Neural progenitor cell (in vitro differentiated cells): ENCODE results near the gene THAP4. TPM values are rescaled to one million over a fixed set of nuclear protein-coding genes. Genes with fewer than 3 reads are reported as not detected.
A peak's percentile ranks its signal among the peaks of the same experiment; 100 is the strongest.

ENCODE experiments used
- DNase-seq: peaks from one replicate; pipeline ENCODE4 v3.0.0-alpha.2; 2016; ENCODE audit warnings: low spot score
- H2AFZ ChIP-seq: fragments of 200-600 bp; sonication (generic); replicated peaks from 2 replicates; pipeline ENCODE4 v1.6.1; 2016; ENCODE audit warnings: antibody characterized with exemption
- H3F3A ChIP-seq: fragments of 200-600 bp; sonication (generic); 2 replicates; pipeline ENCODE4 v1.6.1; 2016; ENCODE audit warnings: antibody characterized with exemption, low read depth
- H3K27ac ChIP-seq: fragments of 200-600 bp; sonication (generic); 2 replicates; pipeline ENCODE4 v1.5.1; 2016; ENCODE audit warnings: mild to moderate bottlenecking
- H3K27me3 ChIP-seq: fragments of 200-600 bp; sonication (generic); 2 replicates; pipeline ENCODE4 v1.6.1; 2016; ENCODE audit warnings: mild to moderate bottlenecking, moderate library complexity
- H3K36me3 ChIP-seq: fragments of 200-600 bp; sonication (generic); 2 replicates; pipeline ENCODE4 v1.5.1; 2016
- H3K4me1 ChIP-seq: fragments of 200-600 bp; sonication (generic); 2 replicates; pipeline ENCODE4 v1.6.1; 2016; ENCODE audit warnings: mixed run types
- H3K4me2 ChIP-seq: fragments of 200-600 bp; sonication (generic); 2 replicates; pipeline ENCODE4 v1.6.1; 2016
- H3K4me3 ChIP-seq: fragments of 200-600 bp; sonication (generic); 2 replicates; pipeline ENCODE4 v1.5.1; 2016
- H3K79me2 ChIP-seq: fragments of 200-600 bp; sonication (generic); 2 replicates; pipeline ENCODE4 v1.6.1; 2016; ENCODE audit warnings: low read depth
- H3K9ac ChIP-seq: fragments of 200-600 bp; sonication (generic); 2 replicates; pipeline ENCODE4 v1.6.1; 2016
- H3K9me3 ChIP-seq: fragments of 200-600 bp; sonication (generic); 2 replicates; pipeline ENCODE4 v1.5.1; 2016; ENCODE audit warnings: low read depth
- H4K20me1 ChIP-seq: fragments of 200-600 bp; sonication (generic); 2 replicates; pipeline ENCODE4 v1.6.1; 2016; ENCODE audit warnings: low read depth
- H3K27ac Mint-ChIP-seq: 3 replicates; pipeline ENCODE4 v1.8.0; 2021; ENCODE audit warnings: mixed read lengths
- H3K27me3 Mint-ChIP-seq: 2 replicates; pipeline ENCODE4 v1.8.0; 2022; ENCODE audit warnings: low read depth, mild to moderate bottlenecking, inconsistent platforms, moderate library complexity, mixed read lengths; ENCODE audit not compliant: insufficient read depth
- H3K36me3 Mint-ChIP-seq: 3 replicates; pipeline ENCODE4 v1.8.0; 2021; ENCODE audit warnings: mixed read lengths
- H3K4me1 Mint-ChIP-seq: 3 replicates; pipeline ENCODE4 v1.8.0; 2021; ENCODE audit warnings: mixed read lengths
- H3K4me3 Mint-ChIP-seq: 3 replicates; pipeline ENCODE4 v1.8.0; 2021; ENCODE audit warnings: mild to moderate bottlenecking, moderate library complexity, mixed read lengths
- H3K9me3 Mint-ChIP-seq: 3 replicates; pipeline ENCODE4 v1.8.0; 2020; ENCODE audit warnings: mixed read lengths
- EZH2 ChIP-seq: fragments of 200-600 bp; sonication (generic); IDR thresholded peaks from 2 replicates; pipeline ENCODE4 v1.6.1; 2017; ENCODE audit warnings: antibody characterized with exemption, mild to moderate bottlenecking, moderate library complexity
- EZH2phosphoT487 ChIP-seq: fragments of 200-600 bp; sonication (generic); IDR thresholded peaks from 2 replicates; pipeline ENCODE4 v1.6.1; 2017; ENCODE audit warnings: antibody characterized with exemption
- total RNA-seq: library from RNA; depleted of rRNA; stranded (reverse); fragments of >200 nt; gene quantifications from 2 replicates; pipeline ENCODE4 v1.2.3, GENCODE V29; 2015; ENCODE audit warnings: low replicate concordance
- TF ChIP-seq, protein P1 (sequence below): fragments of 200-600 bp; sonication (generic); IDR thresholded peaks from 2 replicates; pipeline ENCODE4 v1.5.1; 2017; ENCODE audit warnings: antibody characterized with exemption, mild to moderate bottlenecking

THAP4 gene
- total RNA-seq, 1 donor from 2014 or later: 25.6 TPM

DNA sequence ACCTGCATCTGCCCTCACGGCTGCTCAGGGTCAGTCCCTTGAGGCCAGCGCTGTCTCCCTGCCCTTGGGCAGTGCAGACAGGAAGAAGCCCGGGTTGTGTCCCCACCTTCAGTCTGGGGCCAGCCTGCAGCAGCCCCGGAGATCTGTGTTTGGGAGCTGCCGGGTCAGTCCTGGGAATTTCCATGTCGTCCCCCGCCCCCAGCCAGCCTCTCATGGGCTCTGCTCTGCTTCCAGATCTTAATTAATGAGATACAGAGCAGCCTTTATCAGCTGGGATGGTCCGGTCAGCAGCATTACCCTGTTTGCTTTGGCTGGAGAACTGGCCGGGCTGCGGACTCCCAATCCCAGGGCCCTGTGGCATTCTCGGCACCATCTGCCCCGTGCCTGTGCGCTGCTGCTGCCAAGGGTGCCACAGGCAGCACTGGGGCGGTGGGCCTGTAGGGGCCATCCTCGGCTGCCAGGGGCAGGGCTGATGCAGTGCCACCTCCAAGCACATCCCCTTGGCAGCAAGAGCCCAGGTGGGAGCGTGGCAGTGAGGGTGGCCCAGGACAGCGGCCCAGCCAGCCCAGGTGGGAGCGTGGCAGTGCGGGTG lies 76.0 kb downstream of the THAP4 start:
- H3K27ac Mint-ChIP-seq: no peak overlapping the region
- H3K27me3 Mint-ChIP-seq: peaks cover 6% of the 10 kb centered on the region
- Histone ChIP-seq H3K27me3 (peaks cover 34% of the 10 kb centered on the region), H4K20me1 (peaks cover 6% of the 10 kb centered on the region), H3K4me3 (no peak overlapping the region), H3K4me1 (peaks cover 10% of the 10 kb centered on the region), H3K9ac (no peak overlapping the region), H3K27ac (no peak overlapping the region), H2AFZ (no peak overlapping the region), H3K36me3 (no peaks in the 10 kb centered on the region), H3K4me2 (no peak overlapping the region), H3K9me3 (no peaks in the 10 kb centered on the region), H3F3A (peaks cover 15% of the 10 kb centered on the region), H3K79me2 (no peaks in the 10 kb centered on the region)
- peaks cover 8% of the 10 kb centered on the region for H3K4me1 Mint-ChIP-seq
- H3K36me3 Mint-ChIP-seq: no peaks in the 10 kb centered on the region
- peak overlapping the region; percentile 85 for H3K4me3 Mint-ChIP-seq
- peaks cover 13% of the 10 kb centered on the region for H3K9me3 Mint-ChIP-seq
- TF ChIP-seq, protein P1, sequence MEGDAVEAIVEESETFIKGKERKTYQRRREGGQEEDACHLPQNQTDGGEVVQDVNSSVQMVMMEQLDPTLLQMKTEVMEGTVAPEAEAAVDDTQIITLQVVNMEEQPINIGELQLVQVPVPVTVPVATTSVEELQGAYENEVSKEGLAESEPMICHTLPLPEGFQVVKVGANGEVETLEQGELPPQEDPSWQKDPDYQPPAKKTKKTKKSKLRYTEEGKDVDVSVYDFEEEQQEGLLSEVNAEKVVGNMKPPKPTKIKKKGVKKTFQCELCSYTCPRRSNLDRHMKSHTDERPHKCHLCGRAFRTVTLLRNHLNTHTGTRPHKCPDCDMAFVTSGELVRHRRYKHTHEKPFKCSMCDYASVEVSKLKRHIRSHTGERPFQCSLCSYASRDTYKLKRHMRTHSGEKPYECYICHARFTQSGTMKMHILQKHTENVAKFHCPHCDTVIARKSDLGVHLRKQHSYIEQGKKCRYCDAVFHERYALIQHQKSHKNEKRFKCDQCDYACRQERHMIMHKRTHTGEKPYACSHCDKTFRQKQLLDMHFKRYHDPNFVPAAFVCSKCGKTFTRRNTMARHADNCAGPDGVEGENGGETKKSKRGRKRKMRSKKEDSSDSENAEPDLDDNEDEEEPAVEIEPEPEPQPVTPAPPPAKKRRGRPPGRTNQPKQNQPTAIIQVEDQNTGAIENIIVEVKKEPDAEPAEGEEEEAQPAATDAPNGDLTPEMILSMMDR: no peak
- TF ChIP-seq EZH2 (no peak), EZH2phosphoT487 (no peak)
- no peak for DNase-seq

DNA sequence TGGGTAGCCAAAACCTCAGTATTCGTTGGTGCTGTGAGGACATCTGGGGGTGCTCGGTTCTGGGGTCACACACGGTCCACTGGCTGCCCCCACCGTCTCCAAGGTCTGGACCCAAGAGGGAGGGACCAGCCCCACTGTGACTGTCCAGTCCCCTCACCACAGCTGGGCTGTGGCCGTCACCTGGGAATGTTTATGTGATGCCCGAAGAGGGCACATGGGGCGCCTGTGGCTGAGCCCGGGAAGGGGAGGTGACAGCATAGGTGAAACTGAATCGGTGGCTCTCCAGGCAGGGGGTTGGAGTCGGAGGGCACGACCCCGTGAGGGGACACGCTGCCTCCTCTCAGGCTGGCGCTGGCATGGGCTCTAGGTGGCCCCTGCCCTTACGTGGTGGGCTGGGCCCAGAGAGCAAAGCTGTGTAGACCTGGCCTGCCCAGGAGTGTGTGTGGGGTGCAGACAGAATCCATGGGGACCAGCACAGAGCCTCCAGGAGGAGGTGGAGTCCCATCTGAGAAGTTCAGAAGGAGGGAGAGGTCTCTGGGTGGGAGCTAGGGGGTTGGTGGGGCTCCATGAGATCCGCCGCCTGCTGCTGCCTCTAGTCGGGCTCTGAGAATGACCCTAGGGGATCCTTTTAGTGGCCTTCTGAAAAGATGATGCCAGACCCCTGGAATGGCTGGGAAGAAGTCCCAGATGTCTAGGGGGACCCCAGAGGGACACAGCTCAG lies 76.6 kb downstream of the THAP4 start:
- Histone ChIP-seq H2AFZ (no peak overlapping the region), H4K20me1 (peaks cover 6% of the 10 kb centered on the region), H3K27me3 (peaks cover 35% of the 10 kb centered on the region), H3K27ac (no peak overlapping the region), H3K4me2 (peak overlapping the region; percentile 95), H3K9ac (no peak overlapping the region), H3F3A (peaks cover 15% of the 10 kb centered on the region), H3K36me3 (no peaks in the 10 kb centered on the region), H3K79me2 (no peaks in the 10 kb centered on the region), H3K9me3 (no peaks in the 10 kb centered on the region), H3K4me1 (peaks cover 7% of the 10 kb centered on the region), H3K4me3 (no peak overlapping the region)
- Mint-ChIP-seq H3K27me3 (peaks cover 6% of the 10 kb centered on the region), H3K36me3 (no peaks in the 10 kb centered on the region), H3K9me3 (peaks cover 14% of the 10 kb centered on the region), H3K4me1 (peaks cover 6% of the 10 kb centered on the region), H3K4me3 (peak overlapping the region; percentile 85), H3K27ac (no peak overlapping the region)
- no peak for TF ChIP-seq EZH2phosphoT487
- TF ChIP-seq, protein P1: no peak
- no peak for TF ChIP-seq EZH2
- no peak for DNase-seq

DNA sequence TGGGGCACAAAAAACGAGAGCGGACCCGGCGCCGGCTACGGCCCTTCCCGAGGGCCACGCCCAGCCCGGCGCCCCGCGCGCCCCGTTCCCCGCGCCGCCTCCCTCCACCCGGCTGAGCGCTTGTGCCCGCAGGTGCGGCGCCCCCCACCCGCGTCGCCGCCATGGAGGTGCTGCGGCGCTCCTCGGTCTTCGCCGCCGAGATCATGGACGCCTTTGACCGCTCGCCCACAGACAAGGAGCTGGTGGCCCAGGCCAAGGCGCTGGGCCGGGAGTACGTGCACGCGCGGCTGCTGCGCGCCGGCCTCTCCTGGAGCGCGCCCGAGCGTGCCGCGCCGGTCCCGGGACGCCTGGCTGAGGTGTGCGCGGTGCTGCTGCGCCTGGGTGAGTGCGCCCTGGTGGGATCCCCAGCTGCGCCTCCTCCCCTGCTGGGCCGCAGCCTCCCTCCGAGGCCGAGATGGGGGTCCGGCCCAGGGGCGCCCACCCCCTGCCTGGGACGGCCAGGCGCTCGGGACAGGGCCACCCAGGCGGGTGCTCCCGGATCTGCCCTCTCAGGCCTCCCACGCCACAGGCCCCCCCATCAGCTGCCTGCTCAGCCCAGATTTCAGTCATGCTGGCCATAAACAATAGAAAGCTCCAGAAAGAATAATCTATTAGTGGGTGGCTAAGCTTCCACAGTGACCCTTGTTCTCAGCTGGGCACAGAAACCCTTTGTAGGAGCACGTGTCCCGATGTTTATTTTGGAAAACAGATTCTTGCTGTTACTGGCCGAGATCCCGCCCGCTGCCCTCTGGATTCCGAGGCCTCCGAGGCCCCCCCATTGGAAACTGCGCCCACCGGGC lies 77.4 kb downstream of the THAP4 start:
- H3K27me3 ChIP-seq: peaks cover 35% of the 10 kb centered on the region
- Mint-ChIP-seq H3K4me3 (peak overlapping the region; percentile 85), H3K9me3 (peaks cover 14% of the 10 kb centered on the region), H3K4me1 (peaks cover 6% of the 10 kb centered on the region), H3K27me3 (peaks cover 6% of the 10 kb centered on the region), H3K27ac (no peak overlapping the region), H3K36me3 (no peaks in the 10 kb centered on the region)
- peaks cover 15% of the 10 kb centered on the region for H3F3A ChIP-seq
- H3K36me3 ChIP-seq: no peaks in the 10 kb centered on the region
- no peaks in the 10 kb centered on the region for H3K79me2 ChIP-seq
- no peak overlapping the region for H3K27ac ChIP-seq
- H3K4me3 ChIP-seq: peak overlapping the region; percentile 65
- peaks cover 5% of the 10 kb centered on the region for H3K4me1 ChIP-seq
- TF ChIP-seq EZH2 (no peak), EZH2phosphoT487 (no peak)
- TF ChIP-seq, protein P1: no peak
- no peak overlapping the region for H3K9ac ChIP-seq
- DNase-seq: peak; percentile 66
- peaks cover 6% of the 10 kb centered on the region for H4K20me1 ChIP-seq
- peak overlapping the region; percentile 86 for H2AFZ ChIP-seq
- peak overlapping the region; percentile 95 for H3K4me2 ChIP-seq
- no peaks in the 10 kb centered on the region for H3K9me3 ChIP-seq
